ENCODE data around the gene RABAC1.

DNA sequence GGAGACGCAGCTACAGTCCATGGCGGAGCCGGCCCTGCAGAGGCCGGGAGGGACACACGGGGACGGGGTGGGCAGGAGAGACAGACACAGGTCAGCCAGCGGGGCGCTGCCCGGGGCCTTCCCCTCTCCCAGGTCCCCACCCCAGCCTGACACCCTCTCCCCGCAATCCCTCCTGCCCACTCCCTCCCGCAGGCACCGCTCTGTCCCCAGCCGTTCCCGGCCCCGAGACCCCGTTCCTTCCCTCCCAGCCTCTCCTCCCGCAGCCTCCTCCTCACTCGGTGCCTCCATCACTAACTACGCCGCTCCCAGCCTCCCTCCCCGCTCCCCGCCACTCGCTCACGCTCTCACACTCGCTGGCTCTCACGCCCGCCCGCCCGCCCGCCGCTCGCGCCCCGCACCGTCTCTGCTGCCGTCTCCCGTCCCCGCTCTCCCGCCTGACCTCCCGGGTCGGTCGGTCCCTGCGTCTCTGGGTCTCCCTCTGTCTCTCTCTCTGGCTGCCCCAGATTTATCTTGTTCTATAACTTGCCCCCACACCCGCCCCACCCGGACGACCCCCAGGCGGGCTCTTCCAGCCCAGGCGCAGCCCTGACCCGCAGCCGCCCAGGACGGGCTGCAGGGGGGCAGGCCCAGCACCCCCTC, 46.1 kb downstream of the RABAC1 start:
- no peak for TF ChIP-seq STAT1 (IDR thresholded peaks at IDR 0.05; ENCODE audit: unreplicated experiment)
- TF ChIP-seq, protein P1, sequence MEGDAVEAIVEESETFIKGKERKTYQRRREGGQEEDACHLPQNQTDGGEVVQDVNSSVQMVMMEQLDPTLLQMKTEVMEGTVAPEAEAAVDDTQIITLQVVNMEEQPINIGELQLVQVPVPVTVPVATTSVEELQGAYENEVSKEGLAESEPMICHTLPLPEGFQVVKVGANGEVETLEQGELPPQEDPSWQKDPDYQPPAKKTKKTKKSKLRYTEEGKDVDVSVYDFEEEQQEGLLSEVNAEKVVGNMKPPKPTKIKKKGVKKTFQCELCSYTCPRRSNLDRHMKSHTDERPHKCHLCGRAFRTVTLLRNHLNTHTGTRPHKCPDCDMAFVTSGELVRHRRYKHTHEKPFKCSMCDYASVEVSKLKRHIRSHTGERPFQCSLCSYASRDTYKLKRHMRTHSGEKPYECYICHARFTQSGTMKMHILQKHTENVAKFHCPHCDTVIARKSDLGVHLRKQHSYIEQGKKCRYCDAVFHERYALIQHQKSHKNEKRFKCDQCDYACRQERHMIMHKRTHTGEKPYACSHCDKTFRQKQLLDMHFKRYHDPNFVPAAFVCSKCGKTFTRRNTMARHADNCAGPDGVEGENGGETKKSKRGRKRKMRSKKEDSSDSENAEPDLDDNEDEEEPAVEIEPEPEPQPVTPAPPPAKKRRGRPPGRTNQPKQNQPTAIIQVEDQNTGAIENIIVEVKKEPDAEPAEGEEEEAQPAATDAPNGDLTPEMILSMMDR (conservative IDR thresholded peaks at IDR 0.05; ENCODE audit: low read depth in 2 of 2), result no peak
- TF ChIP-seq, protein P2, sequence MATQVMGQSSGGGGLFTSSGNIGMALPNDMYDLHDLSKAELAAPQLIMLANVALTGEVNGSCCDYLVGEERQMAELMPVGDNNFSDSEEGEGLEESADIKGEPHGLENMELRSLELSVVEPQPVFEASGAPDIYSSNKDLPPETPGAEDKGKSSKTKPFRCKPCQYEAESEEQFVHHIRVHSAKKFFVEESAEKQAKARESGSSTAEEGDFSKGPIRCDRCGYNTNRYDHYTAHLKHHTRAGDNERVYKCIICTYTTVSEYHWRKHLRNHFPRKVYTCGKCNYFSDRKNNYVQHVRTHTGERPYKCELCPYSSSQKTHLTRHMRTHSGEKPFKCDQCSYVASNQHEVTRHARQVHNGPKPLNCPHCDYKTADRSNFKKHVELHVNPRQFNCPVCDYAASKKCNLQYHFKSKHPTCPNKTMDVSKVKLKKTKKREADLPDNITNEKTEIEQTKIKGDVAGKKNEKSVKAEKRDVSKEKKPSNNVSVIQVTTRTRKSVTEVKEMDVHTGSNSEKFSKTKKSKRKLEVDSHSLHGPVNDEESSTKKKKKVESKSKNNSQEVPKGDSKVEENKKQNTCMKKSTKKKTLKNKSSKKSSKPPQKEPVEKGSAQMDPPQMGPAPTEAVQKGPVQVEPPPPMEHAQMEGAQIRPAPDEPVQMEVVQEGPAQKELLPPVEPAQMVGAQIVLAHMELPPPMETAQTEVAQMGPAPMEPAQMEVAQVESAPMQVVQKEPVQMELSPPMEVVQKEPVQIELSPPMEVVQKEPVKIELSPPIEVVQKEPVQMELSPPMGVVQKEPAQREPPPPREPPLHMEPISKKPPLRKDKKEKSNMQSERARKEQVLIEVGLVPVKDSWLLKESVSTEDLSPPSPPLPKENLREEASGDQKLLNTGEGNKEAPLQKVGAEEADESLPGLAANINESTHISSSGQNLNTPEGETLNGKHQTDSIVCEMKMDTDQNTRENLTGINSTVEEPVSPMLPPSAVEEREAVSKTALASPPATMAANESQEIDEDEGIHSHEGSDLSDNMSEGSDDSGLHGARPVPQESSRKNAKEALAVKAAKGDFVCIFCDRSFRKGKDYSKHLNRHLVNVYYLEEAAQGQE (IDR thresholded peaks at IDR 0.05; ENCODE audit: unreplicated experiment), result no peak
- TF ChIP-seq NANOG (IDR thresholded peaks at IDR 0.05; ENCODE audit: borderline replicate concordance), result no peak
- no peak for TF ChIP-seq EZH2 (IDR thresholded peaks at IDR 0.05; ENCODE audit: low read depth, unreplicated experiment)
- no peak for TF ChIP-seq POLR2AphosphoS5 (IDR thresholded peaks at IDR 0.05; ENCODE audit: low read depth)
- TF ChIP-seq EZH2phosphoT487 (IDR thresholded peaks at IDR 0.05; ENCODE audit: unreplicated experiment), result no peak
- TF ChIP-seq ZNF462 (CRISPR knock-in tag; IDR thresholded peaks at IDR 0.05), result no peak
- no peak for TF ChIP-seq ZNF331 (CRISPR knock-in tag; IDR thresholded peaks at IDR 0.05; ENCODE audit: low read depth)
- TF ChIP-seq ETS1 (IDR thresholded peaks at IDR 0.05), result no peak
